Coronary artery (tissue), 2 donors: ENCODE results near the gene MAVS.

ENCODE experiments used
- DNase-seq: peaks from one replicate; pipeline ENCODE4 v3.0.0-alpha.2; 2017; ENCODE audit warnings: low spot score
- H3K27ac ChIP-seq, 2 donors: fragments of 200-600 bp; sonication (generic); one replicate each; pipeline ENCODE4 v1.5.1; 2016 to 2019
- H3K4me3 ChIP-seq: fragments of 200-600 bp; sonication (generic); 2 replicates; pipeline ENCODE4 v1.5.1; 2016; ENCODE audit warnings: mild to moderate bottlenecking, moderate library complexity
- TF ChIP-seq, protein P1 (sequence below): fragments of 200-600 bp; sonication (generic); IDR thresholded peaks from one replicate; pipeline ENCODE4 v1.5.1; 2019; ENCODE audit warnings: antibody characterized with exemption

MAVS gene

DNA sequence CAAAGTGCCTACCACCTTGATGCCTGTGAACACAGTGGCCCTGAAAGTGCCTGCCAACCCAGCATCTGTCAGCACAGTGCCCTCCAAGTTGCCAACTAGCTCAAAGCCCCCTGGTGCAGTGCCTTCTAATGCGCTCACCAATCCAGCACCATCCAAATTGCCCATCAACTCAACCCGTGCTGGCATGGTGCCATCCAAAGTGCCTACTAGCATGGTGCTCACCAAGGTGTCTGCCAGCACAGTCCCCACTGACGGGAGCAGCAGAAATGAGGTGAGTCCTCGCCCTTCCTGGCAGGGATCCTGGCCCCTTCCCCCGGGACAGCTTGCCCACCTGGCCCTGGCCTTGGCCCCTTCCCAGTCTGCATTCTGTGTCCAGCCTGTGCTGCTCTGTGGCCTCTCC lies 17.9 kb downstream of the MAVS start:
- TF ChIP-seq, protein P1, sequence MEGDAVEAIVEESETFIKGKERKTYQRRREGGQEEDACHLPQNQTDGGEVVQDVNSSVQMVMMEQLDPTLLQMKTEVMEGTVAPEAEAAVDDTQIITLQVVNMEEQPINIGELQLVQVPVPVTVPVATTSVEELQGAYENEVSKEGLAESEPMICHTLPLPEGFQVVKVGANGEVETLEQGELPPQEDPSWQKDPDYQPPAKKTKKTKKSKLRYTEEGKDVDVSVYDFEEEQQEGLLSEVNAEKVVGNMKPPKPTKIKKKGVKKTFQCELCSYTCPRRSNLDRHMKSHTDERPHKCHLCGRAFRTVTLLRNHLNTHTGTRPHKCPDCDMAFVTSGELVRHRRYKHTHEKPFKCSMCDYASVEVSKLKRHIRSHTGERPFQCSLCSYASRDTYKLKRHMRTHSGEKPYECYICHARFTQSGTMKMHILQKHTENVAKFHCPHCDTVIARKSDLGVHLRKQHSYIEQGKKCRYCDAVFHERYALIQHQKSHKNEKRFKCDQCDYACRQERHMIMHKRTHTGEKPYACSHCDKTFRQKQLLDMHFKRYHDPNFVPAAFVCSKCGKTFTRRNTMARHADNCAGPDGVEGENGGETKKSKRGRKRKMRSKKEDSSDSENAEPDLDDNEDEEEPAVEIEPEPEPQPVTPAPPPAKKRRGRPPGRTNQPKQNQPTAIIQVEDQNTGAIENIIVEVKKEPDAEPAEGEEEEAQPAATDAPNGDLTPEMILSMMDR = no peak
- H3K27ac ChIP-seq = no peak overlapping the region
- H3K4me3 ChIP-seq = no peak overlapping the region
- DNase-seq = no peak

DNA sequence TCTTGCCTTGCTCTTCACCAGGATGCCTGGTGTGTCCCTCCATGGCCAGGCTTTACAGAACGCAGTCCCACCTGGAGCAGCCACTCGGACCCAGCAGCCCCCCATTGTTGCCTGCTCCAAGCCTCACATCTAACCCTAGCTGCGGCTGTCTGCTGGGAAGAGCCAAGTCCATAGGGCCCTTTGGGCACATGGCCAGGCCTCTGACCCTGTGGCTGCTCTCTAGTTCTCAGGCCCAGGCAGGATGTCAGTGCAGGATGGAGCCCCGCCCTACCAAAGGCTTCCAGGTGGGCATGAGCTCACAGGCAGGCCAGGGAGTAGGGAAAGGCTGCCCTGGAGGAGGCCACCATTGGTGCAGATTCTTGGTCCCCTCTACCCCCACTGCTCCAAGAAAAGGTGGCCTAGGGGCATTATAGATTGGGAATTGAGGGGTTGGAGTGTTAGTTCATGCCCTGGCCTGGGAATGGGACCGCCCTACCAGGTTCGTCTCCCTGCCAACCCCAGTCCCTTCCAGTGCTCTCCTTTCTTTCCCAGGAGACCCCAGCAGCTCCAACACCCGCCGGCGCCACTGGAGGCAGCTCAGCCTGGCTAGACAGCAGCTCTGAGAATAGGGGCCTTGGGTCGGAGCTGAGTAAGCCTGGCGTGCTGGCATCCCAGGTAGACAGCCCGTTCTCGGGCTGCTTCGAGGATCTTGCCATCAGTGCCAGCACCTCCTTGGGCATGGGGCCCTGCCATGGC lies 18.7 kb downstream of the MAVS start:
- no peak overlapping the region for H3K4me3 ChIP-seq
- TF ChIP-seq, protein P1 = no peak
- no peak overlapping the region for H3K27ac ChIP-seq
- DNase-seq = no peak

DNA sequence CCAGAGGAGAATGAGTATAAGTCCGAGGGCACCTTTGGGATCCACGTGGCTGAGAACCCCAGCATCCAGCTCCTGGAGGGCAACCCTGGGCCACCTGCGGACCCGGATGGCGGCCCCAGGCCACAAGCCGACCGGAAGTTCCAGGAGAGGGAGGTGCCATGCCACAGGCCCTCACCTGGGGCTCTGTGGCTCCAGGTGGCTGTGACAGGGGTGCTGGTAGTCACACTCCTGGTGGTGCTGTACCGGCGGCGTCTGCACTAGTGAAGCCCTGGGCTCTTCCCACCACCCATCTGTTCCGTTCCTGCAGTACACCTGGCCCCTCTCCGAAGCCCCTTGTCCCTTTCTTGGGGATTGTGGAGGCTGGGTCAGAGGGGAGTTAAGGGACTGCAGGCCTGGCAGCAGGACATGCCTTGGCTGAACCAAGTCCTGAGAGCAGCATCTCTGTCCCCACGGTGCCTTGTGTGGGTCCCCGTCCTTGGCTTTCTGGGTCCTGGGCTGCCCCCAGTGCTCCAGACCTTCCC lies 19.3 kb downstream of the MAVS start:
- TF ChIP-seq, protein P1 = no peak
- DNase-seq = no peak
- Histone ChIP-seq H3K27ac (no peak overlapping the region), H3K4me3 (no peak overlapping the region)

DNA sequence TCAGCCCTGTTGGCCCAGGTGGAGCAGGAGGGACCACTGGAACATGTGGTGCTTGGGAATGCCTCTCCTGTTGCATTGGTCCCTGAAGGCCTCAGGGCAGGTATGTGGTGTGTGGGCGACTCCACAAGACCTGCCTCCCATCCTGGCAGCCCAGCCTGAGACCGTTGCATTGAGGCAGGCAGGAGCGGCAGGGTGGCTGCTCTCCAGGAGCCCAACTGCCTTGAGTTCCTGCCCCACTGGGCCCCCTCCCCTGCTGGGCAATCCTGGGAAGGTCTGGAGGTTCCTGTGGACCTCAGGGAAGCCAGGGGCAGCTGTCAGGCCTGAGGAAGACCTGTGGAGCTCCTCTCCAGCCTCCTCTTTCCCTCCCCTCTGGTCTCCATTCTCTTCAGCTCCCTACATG lies 19.8 kb downstream of the MAVS start:
- Histone ChIP-seq H3K4me3 (no peak overlapping the region), H3K27ac (no peak overlapping the region)
- no peak for DNase-seq
- TF ChIP-seq, protein P1 = no peak

DNA sequence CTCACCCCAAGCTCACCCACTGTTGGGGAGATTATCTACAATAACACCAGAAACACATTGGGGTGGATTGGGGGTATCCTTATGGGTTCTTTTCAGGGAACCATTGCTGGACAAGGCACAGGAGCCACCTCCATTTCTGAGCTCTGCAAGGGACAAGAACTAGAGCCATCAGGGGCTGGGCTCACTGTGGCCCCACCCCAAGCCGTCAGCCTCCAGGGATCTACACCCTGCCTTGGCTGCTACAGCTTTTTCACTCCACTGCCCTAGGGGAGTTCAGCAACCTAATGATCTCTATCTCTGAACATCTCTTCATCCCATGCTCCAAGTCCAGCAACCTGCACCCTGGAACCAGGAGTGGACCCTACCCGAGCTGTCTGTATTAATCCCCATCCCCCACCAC lies 21.2 kb downstream of the MAVS start:
- Histone ChIP-seq H3K4me3 (no peak overlapping the region), H3K27ac (no peak overlapping the region)
- DNase-seq = no peak
- TF ChIP-seq, protein P1 = no peak

DNA sequence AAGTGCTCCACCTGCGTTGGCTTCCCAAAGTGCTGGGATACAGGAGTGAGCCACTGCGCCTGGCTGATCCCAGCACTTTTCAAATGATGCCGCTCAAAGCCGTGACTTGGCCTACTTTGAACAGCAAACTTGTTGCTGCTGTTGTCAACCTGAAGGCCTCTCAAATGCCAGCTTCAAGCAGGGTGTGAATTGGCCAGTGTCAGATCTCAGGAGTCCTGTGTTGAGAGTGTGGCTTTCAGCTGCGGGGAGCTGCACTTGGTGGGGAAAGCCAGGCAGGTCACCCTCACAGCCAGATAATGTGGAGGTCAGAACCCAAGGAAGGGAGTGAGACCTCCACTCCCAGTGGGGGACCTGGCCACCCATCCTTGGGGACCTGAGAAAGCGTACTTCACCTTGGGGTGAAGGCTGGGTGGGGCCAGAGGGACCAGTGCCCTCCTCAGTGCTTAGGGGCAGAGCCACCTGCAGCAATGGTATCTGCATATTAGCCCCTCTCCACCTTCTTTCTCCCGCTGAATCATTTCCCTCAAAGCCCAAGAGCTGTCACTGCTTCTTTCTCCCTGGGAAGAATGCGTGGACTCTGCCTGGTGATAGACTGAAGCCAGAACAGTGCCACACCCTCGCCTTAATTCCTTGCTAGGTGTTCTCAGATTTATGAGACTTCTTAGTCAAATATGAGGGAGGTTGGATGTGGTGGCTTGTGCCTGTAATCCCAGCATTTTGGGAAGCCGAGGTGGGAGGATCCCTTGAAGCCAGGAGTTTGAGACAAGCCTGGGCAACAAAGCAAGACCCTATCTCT lies 23.4 kb downstream of the MAVS start:
- no peak for DNase-seq
- no peak overlapping the region for H3K4me3 ChIP-seq
- no peak overlapping the region for H3K27ac ChIP-seq
- TF ChIP-seq, protein P1 = no peak
